NT2/D1 (cell line): ENCODE measurements around the gene ZNF649.

Experiments
- SUZ12 ChIP-seq: IDR thresholded peaks from 2 replicates; pipeline ENCODE4 v1.6.1; 2011; ENCODE audit not compliant: insufficient read length, insufficient read depth; ENCODE audit errors: extremely low read depth
- YY1 ChIP-seq: IDR thresholded peaks from 2 replicates; pipeline ENCODE4 v1.6.1; 2011; ENCODE audit not compliant: insufficient read length, insufficient read depth
- ZNF274 ChIP-seq: IDR thresholded peaks from 2 replicates; pipeline ENCODE4 v1.6.1; 2011; ENCODE audit warnings: mild to moderate bottlenecking, low read depth, low read length

DNA sequence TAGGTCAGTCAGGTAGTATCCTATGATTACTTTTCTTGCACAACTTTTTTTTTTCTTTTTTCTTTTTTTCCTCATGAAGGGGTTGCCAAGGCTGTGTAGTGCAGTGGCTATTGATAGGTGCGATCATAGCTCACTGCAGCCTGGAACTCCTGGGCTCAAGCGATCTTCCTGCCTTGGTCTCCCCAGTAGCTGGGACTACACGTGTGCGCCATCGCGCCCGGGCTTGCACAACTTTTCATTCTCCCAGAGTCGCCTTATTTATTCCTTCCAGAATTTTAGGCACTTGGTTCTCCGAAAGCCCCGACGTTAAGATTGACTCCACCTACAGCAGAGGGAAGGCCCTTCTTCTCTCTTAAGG is 21.6 kb upstream of the ZNF649 start:
- TF ChIP-seq SUZ12 (no peak), YY1 (no peak), ZNF274 (no peak)
